Activated CD8-positive, alpha-beta T cell treated with anti-CD3 and anti-CD28 coated beads, Interleukin-2, amount 10 ng/mL, durations not matched to agents 7 days and 5 days (primary cell): ENCODE measurements around the gene RSPH9. TPM values are rescaled to one million over a fixed set of nuclear protein-coding genes. Genes with fewer than 3 reads are reported as not detected.

Source experiments
- ATAC-seq: fragments of 150-1000 bp; cut with Tn5 transposase; one replicate; pipeline ENCODE4 v1.10.0; 2021; ENCODE audit warnings: moderate library complexity
- CTCF ChIA-PET: fragments of 350-600 bp; sonication (Branson Sonifier 250); formaldehyde crosslinking; loops from one replicate; lab custom pipeline; 2021; ENCODE audit warnings: antibody characterized with exemption; lab: Charles Lee
- POLR2A ChIA-PET: fragments of 350-600 bp; sonication (Branson Sonifier 250); formaldehyde crosslinking; loops from one replicate; lab custom pipeline; 2021; ENCODE audit warnings: antibody characterized with exemption; lab: Charles Lee
- DNase-seq: peaks from one replicate; pipeline ENCODE4 v3.0.0-alpha.2; 2020
- H3K27ac Mint-ChIP-seq: one replicate; pipeline ENCODE4 v1.8.0; 2021; ENCODE audit warnings: mild to moderate bottlenecking, mixed read lengths
- H3K27me3 Mint-ChIP-seq: one replicate; pipeline ENCODE4 v1.8.0; 2021; ENCODE audit warnings: low read depth, mixed read lengths
- H3K36me3 Mint-ChIP-seq: one replicate; pipeline ENCODE4 v1.8.0; 2021; ENCODE audit warnings: low read depth, mixed read lengths
- H3K4me1 Mint-ChIP-seq: one replicate; pipeline ENCODE4 v1.8.0; 2021; ENCODE audit warnings: low read depth, mixed read lengths
- H3K4me3 Mint-ChIP-seq: one replicate; pipeline ENCODE4 v1.8.0; 2021; ENCODE audit warnings: mild to moderate bottlenecking, mixed read lengths
- H3K9me3 Mint-ChIP-seq: one replicate; pipeline ENCODE4 v1.8.0; 2022; ENCODE audit warnings: mixed read lengths; ENCODE audit not compliant: insufficient read depth
- total RNA-seq, 2 experiments: library from RNA; stranded (reverse); gene quantifications; one replicate each; pipeline ENCODE4 v1.2.3, GENCODE V29; 2021

RSPH9 gene
- total RNA-seq, 2 experiments from 2014 or later = not detected

- DNase-seq = no peak
- no peak overlapping the region for H3K4me3 Mint-ChIP-seq
- no peaks in the 10 kb centered on the region for H3K4me1 Mint-ChIP-seq
- no peak for ATAC-seq
- CTCF ChIA-PET = interaction anchor here (0.6 to 2.2 kb wide), 3 partner anchors 9 to 16 kb away, joined by 3 to 18 read pairs (median 3); no protein-coding TSS in a partner anchor
- no peak overlapping the region for H3K27ac Mint-ChIP-seq
- H3K27me3 Mint-ChIP-seq = no peaks in the 10 kb centered on the region
- H3K36me3 Mint-ChIP-seq = peaks cover 58% of the 10 kb centered on the region
- H3K9me3 Mint-ChIP-seq = no peaks in the 10 kb centered on the region
- POLR2A ChIA-PET = interaction anchor here (0.7 to 1.2 kb wide), 2 partner anchors 11 to 67 kb away, joined by 3 to 4 read pairs; no protein-coding TSS in a partner anchor
Observed at GRCh38 chr6:43616725-43617472, 27.9 kb upstream of the RSPH9 start.

DNA sequence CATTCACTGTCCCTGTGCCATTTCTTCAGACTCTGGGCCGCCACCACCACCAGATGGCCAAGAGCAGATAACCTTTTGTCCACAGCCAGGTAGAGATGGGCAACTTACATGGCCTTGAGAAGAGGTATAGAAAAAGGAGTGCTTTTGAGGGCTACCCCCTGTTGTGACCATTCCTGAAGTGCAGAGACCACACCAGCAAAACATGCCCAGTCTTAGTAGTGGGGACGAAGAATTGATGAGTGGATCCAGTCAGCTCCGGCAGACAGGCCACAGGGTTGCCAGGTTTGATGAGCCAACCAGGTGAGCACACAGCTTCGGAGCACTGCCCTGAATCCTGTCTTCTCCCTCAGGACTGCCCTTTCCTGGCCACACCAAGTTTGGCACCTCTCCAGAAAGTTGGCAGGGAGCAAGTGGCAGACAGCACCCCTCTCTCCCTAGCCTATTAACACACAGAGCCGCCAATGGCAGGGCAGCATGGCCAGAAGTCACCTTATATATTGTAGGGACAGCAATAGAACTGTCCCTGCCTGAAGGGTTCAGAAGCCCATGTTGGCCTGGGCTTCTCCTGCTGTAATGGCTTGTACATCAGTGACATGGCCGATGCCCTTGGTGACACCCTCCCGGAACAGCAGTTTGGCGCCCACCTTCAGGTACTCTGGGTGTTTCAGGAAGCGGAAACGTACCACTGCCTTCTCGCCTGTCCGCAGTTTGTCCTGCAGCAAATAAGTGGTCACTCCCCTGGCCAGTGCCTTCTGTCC lies 23.6 kb upstream of the RSPH9 start:
- ATAC-seq (no peak), DNase-seq (no peak)
- H3K4me3 Mint-ChIP-seq = no peak overlapping the region
- H3K9me3 Mint-ChIP-seq = no peaks in the 10 kb centered on the region
- H3K27ac Mint-ChIP-seq = no peak overlapping the region
- ChIA-PET POLR2A (interaction anchor here (1.3 to 2.4 kb wide), 2 partner anchors 8 to 10 kb away, joined by 3 to 11 read pairs; partner anchors contain the start of gene GTPBP2), CTCF (interaction anchor here (1.6 kb wide), 1 partner anchor 13 kb away, joined by 5 read pairs; no protein-coding TSS in a partner anchor)
- no peaks in the 10 kb centered on the region for H3K27me3 Mint-ChIP-seq
- peaks cover 6% of the 10 kb centered on the region for H3K4me1 Mint-ChIP-seq
- peaks cover 73% of the 10 kb centered on the region for H3K36me3 Mint-ChIP-seq

DNA sequence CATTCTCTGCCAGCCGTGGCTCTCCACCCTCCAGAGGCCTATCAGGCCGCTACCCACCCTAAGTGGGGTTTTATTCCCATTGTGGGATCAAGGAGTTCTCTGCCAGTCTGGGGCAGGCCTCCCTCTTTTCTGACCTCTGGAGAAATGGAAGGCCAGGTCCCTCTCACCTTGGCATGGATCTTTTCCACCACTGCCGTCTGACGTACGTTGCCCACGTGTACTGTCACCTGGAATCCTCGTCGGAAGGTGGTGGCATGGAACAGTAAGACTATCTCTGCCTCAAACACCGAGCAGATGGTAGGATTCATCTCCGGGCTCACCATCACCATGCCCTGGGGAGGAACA lies 23.0 kb upstream of the RSPH9 start:
- no peaks in the 10 kb centered on the region for H3K27me3 Mint-ChIP-seq
- H3K4me3 Mint-ChIP-seq = no peak overlapping the region
- no peak for ATAC-seq
- H3K36me3 Mint-ChIP-seq = peaks cover 74% of the 10 kb centered on the region
- no peaks in the 10 kb centered on the region for H3K9me3 Mint-ChIP-seq
- DNase-seq = no peak
- peak overlapping the region; percentile 3 for H3K27ac Mint-ChIP-seq
- H3K4me1 Mint-ChIP-seq = peaks cover 12% of the 10 kb centered on the region
- POLR2A ChIA-PET = no interaction called here
- CTCF ChIA-PET = no interaction called here

GRCh38 chr6:43622541-43622940 lies 22.3 kb upstream of the RSPH9 start:
- H3K4me3 Mint-ChIP-seq = no peak overlapping the region
- POLR2A ChIA-PET = no interaction called here
- peaks cover 73% of the 10 kb centered on the region for H3K36me3 Mint-ChIP-seq
- no peak overlapping the region for H3K27ac Mint-ChIP-seq
- H3K4me1 Mint-ChIP-seq = peaks cover 19% of the 10 kb centered on the region
- CTCF ChIA-PET = interaction anchor here (0.5 to 1.1 kb wide), 2 partner anchors 15 to 615 kb away, joined by 3 read pairs; no protein-coding TSS in a partner anchor
- H3K9me3 Mint-ChIP-seq = no peaks in the 10 kb centered on the region
- no peaks in the 10 kb centered on the region for H3K27me3 Mint-ChIP-seq
- ATAC-seq = no peak
- no peak for DNase-seq

GRCh38 chr6:43623880-43624785 lies 20.7 kb upstream of the RSPH9 start:
- ATAC-seq (no peak), DNase-seq (no peak)
- H3K27me3 Mint-ChIP-seq = no peaks in the 10 kb centered on the region
- H3K9me3 Mint-ChIP-seq = no peaks in the 10 kb centered on the region
- H3K36me3 Mint-ChIP-seq = peaks cover 76% of the 10 kb centered on the region
- POLR2A ChIA-PET = interaction anchor here (2.2 kb wide), 1 partner anchor 11 kb away, joined by 7 read pairs; no protein-coding TSS in a partner anchor
- peaks cover 29% of the 10 kb centered on the region for H3K4me1 Mint-ChIP-seq
- no peak overlapping the region for H3K4me3 Mint-ChIP-seq
- peak overlapping the region; percentile 29 for H3K27ac Mint-ChIP-seq
- CTCF ChIA-PET = interaction anchor here (0.9 kb wide), 1 partner anchor 473 kb away, joined by 3 read pairs; no protein-coding TSS in a partner anchor

- H3K36me3 Mint-ChIP-seq = peaks cover 70% of the 10 kb centered on the region
- no peak overlapping the region for H3K27ac Mint-ChIP-seq
- POLR2A ChIA-PET = interaction anchor here (2.2 kb wide), 1 partner anchor 11 kb away, joined by 7 read pairs; no protein-coding TSS in a partner anchor
Observed at GRCh38 chr6:43624786-43625288, 20.0 kb upstream of the RSPH9 start.

GRCh38 chr6:43625393-43625992 lies 19.3 kb upstream of the RSPH9 start:
- ChIA-PET POLR2A (no interaction called here), CTCF (no interaction called here)
- ATAC-seq = no peak
- Mint-ChIP-seq H3K4me3 (no peak overlapping the region), H3K27ac (no peak overlapping the region), H3K36me3 (peaks cover 71% of the 10 kb centered on the region), H3K9me3 (no peaks in the 10 kb centered on the region), H3K4me1 (peaks cover 36% of the 10 kb centered on the region), H3K27me3 (no peaks in the 10 kb centered on the region)
- DNase-seq = no peak

More at GRCh38 chr6:43624786-43625288, 20.0 kb upstream of the RSPH9 start:
- CTCF ChIA-PET = no interaction called here
- Mint-ChIP-seq H3K27me3 (no peaks in the 10 kb centered on the region), H3K4me3 (no peak overlapping the region), H3K9me3 (no peaks in the 10 kb centered on the region), H3K4me1 (peaks cover 29% of the 10 kb centered on the region)
- no peak for DNase-seq
- no peak for ATAC-seq

GRCh38 chr6:43627008-43627825 lies 17.6 kb upstream of the RSPH9 start:
- ChIA-PET CTCF (no interaction called here), POLR2A (interaction anchor here (1.2 to 1.6 kb wide), 3 partner anchors 8 to 12 kb away, joined by 4 read pairs; partner anchors contain the start of gene MAD2L1BP)
- H3K27ac Mint-ChIP-seq = peak overlapping the region; percentile 80
- DNase-seq (peak; percentile 29), ATAC-seq (no peak)
- H3K36me3 Mint-ChIP-seq = peaks cover 58% of the 10 kb centered on the region
- no peaks in the 10 kb centered on the region for H3K9me3 Mint-ChIP-seq
- H3K4me1 Mint-ChIP-seq = peaks cover 42% of the 10 kb centered on the region
- no peaks in the 10 kb centered on the region for H3K27me3 Mint-ChIP-seq
- H3K4me3 Mint-ChIP-seq = peak overlapping the region; percentile 99

GRCh38 chr6:43628393-43629103 lies 16.3 kb upstream of the RSPH9 start:
- H3K4me3 Mint-ChIP-seq = peak overlapping the region; percentile 99
- DNase-seq (peak; percentile 76), ATAC-seq (peak; percentile 28)
- ChIA-PET POLR2A (interaction anchor here (1.0 to 2.5 kb wide), 17 partner anchors 9 to 649 kb away, joined by 3 to 19 read pairs (median 4); partner anchors contain the start of genes HSP90AB1, PEX6, POLH and POLR1C), CTCF (interaction anchor here (0.9 to 2.0 kb wide), 6 partner anchors 8 to 141 kb away, joined by 3 to 9 read pairs (median 4); partner anchors contain the start of gene VEGFA)
- peak overlapping the region; percentile 100 for H3K27ac Mint-ChIP-seq
- H3K27me3 Mint-ChIP-seq = no peaks in the 10 kb centered on the region
- H3K9me3 Mint-ChIP-seq = no peaks in the 10 kb centered on the region
- peaks cover 45% of the 10 kb centered on the region for H3K4me1 Mint-ChIP-seq
- peaks cover 45% of the 10 kb centered on the region for H3K36me3 Mint-ChIP-seq
